ENCODE measurements around the gene ASB18.

The ASB18 gene

DNA sequence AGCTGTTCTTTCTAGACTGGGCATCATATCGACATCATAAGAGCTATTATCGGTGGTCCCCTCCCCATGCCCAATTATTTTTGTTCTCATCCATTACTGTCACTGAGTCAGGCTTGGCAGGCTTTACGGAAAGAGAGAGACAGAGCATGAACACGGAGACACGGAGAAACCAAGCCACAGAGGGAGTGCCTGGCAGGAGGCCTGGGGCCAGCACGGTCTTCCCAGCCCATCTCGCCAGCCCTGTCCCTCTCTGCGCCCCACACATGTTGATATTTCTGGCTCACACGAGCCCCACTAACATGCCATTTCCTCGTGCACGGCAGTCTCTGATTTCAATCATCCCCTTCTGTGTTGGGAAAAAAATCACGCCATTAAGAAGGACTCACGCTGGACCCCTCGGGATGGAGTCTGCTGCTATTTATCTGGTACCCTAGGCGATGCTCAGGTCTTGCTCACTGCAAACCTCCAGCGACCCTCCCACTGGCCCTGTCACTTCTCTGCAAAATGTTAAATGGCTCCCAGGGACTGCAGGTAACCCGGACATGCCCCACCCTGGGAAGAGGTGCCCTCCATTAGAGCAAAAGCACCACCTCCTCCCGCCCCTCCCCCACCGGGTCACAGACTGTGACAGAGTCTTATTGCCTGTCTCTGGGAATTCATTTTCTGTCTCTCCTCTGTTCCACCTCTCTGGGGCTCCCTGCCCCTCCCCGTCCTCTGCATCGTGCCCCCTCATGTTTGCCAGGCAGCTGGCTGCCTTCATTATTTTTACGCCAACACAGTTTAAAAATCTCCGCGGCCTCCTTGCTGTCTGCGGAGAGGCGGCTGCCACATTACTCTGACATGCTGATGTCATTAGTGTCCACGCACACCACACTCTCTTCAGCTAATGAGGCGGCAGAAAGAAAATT is 55.9 kb downstream of the ASB18 start:
- no peak for DNase-seq (ENCODE audit: low spot score)

DNA sequence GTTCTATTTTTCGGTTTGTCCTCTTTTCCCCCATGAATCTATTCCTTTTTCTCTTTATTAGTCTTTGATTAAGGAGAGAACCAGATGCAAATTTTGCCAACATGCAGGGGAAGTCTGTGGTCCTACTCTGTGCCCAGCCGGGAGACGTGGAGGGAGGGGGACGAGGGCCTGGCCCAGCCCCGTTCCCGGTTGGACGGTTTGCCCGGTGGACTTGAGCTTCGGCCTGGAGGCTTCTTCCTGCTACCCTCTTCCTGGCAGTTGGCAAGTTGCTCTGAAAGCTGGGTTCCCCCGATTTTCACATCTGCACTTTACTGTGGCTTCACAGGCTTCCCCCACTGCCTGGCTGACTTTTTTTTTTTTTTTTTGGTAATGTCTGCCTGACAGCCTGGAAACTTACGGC is 56.7 kb downstream of the ASB18 start:
- DNase-seq (ENCODE audit: low spot score), result no peak

DNA sequence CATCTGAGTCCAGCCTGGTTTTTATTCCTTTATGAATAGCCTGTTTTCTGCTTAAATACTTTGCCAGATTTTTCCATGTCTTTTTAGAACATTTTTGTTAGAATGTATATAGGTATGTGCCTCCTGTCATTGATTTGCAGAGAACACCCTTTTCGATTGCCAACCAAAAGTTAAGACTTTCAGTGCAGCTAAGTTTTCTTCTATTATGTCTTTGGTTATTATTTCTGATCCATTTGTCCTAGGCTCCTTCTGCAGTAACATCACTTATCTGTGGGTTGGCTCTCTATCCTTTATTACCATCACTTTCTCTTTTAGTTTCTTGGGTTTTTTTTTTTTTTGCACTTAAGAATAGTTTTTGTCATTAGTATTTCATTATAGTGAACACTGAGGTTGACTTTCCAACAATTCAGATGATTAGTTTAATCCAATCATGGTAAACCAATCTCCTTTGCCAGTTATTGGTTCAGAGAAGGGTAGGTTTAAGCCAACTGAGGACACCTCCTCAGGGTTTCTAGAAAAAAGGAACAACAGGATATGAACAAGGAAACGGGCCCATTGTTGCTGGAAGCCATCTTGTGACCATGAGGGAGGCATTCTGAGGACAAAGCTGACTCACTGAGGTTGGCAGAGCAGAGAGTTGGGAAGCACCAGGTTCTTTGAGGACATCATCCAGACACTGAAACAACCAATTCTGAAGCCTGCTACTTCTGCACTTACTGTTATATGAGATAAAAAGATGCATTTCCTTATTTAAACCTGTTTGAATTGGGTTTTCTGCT is 58.1 kb downstream of the ASB18 start:
- DNase-seq (ENCODE audit: low spot score), result no peak

DNA sequence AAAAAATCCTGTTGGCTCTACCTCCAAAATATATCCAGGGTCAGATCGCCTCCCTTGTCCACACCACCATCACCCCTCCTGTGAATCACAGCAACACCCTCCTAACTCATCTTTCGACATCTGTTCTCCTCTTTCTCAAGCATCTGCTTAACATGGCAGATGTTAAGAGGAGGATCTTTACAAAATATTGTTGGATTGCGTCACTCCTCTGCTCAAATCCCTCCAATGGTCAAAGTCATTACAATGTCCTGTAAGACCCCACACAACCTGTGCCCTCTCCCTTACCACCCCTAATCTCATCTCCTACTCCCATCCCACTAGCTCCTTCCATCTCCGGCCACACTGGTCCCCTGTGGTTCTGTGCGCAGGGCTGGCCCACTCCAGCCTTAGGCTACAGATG is 59.3 kb downstream of the ASB18 start:
- no peak for DNase-seq (ENCODE audit: low spot score)

DNA sequence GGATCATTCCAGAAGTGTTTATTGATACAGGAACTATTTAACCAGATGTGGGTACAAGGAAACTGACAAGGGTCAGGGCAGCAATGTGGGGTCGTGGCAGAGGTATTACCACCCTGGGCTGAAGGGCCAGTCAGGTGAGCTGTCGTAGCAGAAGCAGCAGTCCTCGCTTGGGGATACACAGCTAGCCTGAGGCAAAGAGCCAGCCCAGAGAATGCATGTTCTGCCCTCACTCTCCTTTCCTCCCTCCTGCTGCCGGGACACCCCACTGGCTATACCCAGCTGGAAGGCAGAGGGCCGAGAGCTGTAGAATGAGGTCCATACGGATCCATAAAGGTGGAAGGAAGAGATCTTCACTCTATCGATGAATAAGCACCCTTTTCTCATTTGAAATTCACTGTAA is 63.8 kb downstream of the ASB18 start:
- no peak for DNase-seq (ENCODE audit: low spot score)

DNA sequence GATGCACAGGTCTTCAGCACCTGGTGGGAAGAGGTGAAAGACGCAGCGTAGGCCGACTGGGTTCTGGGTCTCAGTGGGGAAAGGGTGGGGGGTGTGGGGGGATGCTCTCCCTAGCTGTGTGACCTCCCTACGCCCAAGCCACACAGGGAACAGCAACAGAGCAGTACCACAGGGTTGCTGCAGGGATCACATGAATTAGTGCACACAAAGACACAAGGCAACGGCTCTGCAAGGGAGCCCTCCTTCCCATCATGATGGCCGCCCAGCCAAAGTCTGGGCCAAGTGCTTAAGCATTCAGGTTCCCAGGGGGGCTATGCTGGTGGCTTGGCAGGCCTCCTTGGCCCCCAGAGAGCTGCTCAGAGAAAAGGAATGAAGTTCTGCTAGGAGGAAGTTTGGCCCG is 67.8 kb downstream of the ASB18 start:
- no peak for DNase-seq (ENCODE audit: low spot score)

DNA sequence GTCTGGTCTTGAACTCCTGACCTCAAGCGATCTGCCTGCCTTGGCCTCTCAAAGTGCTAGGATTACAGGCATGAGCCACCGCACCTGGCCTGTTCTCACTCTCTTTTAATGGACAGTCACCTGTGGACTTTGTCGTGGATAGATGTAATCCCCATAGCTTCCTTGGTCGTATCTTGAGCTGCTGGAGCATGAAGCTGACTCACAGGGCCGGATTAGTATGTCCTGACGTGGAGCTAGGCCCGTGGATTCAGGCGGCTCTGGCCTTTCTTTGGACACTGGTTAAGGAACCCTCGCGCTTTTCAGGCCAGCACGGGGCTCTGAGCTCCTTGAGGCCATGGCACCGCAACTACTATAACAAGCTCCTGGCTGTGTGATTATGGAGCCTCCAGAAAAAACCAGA is 68.5 kb downstream of the ASB18 start:
- DNase-seq (ENCODE audit: low spot score), result no peak

DNA sequence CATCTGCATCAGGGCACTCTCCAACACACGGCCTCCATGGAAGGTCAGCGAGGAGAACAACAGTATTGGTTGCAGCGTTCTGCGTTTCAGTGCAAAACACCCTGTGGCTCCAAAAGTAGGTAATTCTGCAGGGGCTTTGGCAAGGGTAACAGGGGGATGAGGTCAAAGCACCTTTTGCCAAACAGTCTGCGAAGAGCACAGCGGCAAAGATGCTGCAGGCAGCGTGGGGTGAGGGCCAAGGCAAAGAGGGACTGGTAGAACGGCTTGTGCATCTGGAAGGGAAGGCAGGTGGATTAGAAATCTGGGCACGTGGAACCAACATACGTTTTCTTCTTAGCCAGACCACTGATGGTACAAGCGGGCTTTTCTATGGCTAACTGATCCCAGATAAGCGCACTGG is 69.4 kb downstream of the ASB18 start:
- DNase-seq (ENCODE audit: low spot score), result no peak

DNA sequence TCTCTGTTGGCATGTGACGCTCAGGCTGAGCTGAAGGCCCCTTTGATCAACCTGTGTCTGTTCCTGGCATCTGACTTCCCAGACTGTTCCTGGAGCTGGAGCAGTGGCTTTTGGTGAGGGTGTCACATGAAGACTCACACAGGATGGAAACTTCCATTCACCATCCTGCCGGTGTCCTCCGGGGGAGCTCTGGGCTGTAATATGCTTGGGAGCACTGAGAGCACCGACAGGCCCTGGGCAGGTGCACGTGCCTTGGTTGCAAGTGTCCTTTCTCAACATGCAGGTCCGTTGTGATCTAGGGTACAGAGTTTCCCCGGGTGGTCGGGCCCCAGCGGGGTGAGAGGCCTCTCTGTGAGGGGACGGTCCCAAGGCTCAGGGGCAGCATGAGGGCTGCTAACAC is 71.2 kb downstream of the ASB18 start:
- DNase-seq (ENCODE audit: low spot score), result no peak

DNA sequence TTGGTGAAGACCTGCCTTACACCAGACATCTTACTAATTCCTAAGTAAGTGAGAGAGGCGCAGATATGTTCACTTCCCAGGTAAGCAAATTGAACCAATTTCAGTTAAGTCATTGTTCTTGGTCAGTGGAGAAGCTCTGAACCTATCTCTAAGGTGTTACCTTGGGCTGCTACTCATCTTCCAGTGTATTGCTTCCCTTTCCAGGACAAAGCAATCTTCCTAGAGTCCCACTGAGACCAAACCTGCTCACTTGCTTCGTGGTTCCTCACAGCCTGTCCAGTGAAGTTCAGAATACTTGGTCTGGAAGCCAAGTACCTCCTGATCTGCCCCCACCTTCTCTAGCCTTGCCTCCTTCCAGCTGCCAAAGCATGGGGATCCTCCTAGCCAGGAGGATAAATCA is 73.5 kb downstream of the ASB18 start:
- DNase-seq (ENCODE audit: low spot score), result no peak

DNA sequence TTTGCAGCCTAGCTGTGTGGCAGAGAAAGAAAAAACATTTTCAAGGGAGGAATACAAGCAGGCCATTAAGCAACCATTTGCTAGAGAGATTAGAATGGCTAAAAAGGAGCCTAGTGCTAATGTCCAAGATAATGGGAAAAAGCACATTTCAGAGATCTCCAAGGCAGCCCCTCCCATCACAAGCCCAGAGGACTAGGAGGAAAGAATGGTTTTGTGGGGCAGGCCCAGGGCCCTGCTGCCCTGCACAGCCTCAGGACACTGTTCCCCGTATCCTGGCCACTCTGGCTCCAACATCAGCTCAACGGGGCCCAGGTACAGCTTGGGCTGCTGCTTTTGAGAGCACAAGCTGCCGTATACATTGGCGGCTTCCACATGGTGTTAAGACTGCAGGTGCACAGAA is 79.5 kb downstream of the ASB18 start:
- DNase-seq (ENCODE audit: low spot score), result no peak

DNA sequence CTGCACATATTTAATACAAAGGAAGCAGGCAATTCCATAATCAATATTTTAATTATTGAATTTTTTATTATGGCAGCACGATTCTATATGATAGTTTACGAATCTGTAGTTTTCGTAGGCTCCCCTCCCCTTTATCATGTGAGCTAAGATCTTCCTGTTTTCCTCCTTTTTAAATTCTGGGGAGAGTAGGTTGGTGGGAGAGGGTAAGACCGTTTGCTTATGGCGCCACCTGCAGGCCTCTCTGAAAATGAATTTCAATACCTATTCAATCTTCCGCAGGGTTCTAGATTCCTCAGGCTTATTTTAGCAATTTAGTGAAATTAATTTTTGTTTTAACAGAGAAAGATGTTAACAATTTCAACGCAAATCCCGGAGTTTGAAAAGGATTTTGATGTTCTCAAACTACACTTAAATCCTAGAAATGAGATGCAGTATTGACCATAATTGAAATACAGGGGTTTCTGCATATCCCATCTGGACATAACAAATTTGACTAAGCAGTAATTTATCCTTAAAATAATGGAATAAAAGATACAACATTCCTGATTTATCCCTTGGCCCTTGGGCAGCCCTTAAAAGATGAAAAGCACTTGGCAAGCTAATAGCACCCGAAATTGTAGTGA is 83.3 kb downstream of the ASB18 start:
- DNase-seq (ENCODE audit: low spot score), result no peak

DNA sequence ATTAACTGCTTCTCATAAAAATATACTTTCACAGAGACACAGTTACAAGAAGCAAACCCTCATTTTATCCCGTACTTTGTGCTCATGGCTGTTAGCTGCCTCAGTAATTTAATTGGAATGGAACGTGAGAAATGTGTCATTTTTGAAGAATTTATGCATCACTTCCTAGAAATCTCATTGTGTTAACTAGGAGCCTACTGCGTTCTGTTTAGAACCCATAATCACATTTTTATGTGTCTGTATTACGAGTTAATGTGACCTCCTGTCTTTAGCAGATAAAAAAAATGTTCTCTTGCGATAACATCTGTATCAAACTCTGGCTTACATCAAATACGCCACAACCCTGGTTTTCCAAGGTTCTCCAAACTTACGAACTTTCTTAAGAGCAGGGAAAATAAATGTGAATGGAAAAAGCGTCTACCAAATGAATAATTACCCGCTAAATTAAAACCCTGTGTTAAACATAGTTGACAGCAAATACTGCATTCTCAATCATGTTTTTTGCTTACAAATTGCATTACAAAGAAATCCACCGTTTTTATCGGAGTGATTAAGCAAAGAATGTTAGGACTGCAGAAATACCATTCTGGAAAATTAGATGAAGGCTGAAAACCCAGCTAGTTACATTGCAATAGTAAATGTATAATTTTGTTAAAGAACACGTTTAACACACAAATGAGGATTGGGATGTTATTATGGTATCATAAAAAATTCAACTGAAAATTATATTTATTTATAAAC is 84.0 kb downstream of the ASB18 start:
- no peak for DNase-seq (ENCODE audit: low spot score)

DNA sequence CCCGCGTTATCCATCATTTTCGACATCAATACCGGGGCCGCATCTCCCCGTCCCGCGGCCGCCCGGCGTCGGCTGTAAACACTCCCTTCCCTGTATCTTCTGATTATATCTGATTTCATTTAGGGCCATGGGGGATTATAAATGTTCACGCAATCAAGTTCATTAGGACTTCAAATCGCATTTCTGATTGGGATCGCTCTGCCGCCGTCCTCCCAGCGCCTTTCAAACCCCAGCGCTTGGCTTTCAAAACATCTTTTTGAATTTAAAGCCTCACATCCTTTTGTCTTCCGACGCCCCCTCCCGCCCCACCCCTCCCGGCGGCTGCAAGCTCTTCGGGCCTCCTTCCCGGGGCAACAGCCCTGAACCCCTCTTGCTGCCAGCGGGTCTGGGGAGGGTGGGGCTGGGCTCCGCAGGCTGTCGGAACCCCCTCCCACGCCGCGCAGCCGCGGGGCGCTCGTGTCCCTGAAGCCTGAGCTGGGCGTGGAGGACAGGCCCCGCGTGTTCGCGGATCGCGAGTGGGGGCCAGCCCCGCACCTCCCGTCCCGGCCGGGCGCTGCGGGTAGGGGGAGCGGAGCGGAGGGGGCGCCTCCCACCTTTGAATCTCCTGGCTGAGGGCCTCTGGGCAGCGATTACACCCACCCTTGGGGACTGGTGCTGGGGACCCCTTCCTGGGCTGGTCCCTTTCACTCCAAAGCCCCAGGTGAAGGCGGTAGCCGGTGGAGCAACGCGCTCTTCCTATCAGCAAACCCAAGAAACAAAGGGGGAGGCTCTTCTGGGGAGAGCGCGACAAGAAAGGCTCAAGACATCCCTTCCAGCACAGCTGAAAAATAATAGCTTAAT is 84.8 kb downstream of the ASB18 start:
- no peak for DNase-seq (ENCODE audit: low spot score)

DNA sequence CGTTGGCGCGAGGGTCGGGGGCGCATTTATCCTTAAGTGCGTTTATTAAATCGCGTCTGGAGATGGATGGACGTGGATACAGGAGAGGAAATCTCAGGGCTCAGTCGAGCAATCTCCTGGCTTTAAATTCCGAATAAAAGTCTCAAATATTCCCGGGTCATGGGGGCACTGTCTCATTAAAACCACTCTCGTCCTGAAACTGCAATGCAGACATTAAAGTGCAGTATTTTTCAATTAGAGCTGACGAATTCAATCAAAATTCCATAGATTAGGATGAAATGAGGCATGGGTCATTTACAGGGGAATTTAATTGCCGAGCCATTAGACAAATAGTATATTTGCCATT is 85.3 kb downstream of the ASB18 start:
- no peak for DNase-seq (ENCODE audit: low spot score)

DNA sequence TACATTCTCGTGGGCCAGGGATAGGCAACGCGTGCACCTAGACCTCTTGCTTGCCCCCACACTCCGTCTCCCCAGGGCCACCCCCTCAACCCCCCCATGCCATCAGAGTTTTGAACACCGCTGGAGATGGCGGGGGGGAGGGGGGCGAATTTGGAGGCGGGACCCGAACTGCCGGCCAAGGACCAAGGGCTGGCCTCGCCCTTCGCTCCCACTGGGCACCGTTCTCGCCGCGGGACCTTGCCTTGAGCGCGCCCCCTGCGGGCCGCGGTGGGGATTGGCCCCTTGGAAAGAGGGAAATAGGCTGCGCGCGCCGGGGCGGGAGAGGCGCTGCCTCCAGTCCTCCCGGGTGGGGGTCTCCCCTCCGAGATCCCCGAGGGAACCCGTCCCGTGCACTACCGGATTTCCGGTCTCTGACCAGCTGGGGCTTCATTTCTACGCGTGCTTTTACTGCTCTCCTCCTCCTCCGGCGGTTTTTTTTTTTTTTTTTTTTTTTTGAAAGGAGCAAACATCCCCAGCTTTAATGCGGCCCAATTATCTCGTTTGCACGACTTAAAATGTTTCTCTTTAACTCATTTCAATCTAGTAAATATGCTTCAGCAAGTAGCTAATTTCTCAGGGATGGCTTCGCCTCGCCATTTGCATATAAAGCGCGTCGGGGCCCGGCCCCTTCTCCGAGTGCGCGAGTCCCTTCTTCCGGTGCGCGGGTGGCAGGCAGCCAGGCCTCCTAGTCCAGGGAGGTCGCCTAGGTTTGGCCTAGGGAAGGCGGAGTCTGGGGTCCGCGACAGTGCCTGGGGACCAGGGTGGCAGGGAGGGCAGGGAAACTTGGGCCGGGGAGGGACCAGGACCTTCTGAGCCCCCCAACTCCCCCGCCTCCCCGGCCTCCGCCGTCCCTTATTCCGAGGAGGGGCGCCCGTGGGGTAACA is 86.0 kb downstream of the ASB18 start:
- peak; percentile 88 for DNase-seq (ENCODE audit: low spot score)

DNA sequence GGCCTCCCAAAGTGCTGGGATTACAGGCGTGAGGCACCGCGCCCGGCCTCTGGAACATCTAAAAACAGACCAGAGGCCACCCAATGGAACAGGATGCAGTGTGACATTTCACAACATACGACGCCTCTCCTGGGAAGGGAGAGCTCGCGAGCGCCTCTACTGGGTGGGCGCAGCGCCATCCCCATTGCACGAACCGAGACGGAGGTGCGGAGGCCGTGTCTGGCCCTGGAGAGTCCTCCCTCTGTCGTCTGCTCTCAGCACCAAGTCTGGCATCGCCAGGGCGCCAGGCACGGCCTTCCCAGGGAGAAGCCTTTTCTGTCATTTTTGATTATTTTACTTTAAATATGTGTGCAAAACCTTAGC is 86.6 kb downstream of the ASB18 start:
- peak; percentile 74 for DNase-seq (ENCODE audit: low spot score)

DNA sequence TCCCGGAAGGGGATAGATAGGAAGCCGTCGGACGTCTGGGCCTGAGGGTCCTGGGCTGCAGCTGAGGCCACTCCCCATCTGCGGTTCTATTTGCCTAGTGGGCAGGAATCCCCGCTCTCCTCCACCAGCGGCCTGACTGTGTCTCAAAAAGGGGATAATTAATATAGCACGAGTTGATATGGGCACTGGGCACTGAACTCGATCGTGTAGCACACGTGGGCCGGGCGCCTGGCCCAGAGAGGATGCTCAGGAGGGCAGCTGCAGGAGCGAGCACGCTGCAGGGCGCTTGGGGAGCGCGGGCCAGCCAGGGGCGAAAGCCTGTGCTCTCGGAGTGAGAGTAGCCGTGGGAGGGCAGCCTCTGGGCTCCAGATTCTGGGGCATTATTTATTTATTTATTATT is 87.3 kb downstream of the ASB18 start:
- DNase-seq (ENCODE audit: low spot score), result no peak

DNA sequence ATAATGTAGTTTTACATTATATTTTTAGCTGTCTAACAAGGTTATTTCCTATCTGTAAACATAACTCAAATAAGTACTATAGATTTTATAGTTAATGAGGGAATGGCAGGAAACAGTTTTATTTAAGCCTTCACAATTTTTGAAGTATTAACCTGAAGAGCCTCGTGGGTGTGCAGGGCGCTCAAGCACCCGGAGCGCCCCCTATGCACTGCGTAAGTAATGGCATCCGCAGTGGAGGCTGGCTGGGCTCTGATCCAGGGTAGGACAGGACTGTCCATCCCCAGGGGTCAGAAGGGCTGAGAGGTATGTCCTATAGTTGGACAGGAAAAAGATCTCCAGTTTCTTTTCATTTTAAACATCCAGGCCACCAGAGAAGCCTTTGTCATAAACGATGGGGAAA is 87.8 kb downstream of the ASB18 start:
- DNase-seq (ENCODE audit: low spot score), result peak; percentile 72

DNA sequence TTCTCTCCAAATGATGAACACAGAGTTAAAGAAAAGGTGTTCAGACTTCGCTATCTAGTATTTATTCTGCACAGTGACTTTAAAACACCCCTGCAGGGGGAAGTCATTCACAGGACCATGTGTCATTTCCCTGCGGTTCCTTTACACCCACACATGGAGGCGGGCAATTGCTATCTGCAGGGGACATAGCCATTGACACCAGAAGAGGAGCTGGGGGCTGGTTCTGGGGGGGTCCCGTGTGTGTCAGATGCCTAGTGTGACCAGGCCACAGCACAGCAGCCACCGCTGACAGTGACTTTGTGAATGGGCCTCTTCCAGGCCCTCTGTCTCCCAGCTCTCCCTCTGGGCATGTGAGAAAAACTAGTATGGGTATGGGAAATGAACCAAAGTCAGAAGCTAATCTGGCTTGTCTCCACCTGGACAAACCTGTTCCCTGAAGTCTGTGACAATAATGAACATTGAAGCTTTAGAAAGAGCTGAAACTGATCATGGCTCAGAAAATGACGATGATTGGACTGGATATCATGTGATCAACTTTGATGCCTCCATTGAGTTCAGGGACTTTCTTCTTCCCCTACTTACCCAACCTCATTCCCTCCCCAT is 88.6 kb downstream of the ASB18 start:
- no peak for DNase-seq (ENCODE audit: low spot score)

Data from D341Med (cell line).